K562 (cell line): Measurements from ENCODE around the gene TRIM62. TPM values are rescaled to one million over a fixed set of nuclear protein-coding genes. Genes with fewer than 3 reads are reported as not detected.

Experiments used
- CBX3 ChIP-seq, 2 experiments: IDR thresholded peaks; 1 replicate in 1 of 2; 2 replicates in 1 of 2; pipeline ENCODE4 v1.6.1; 2012; ENCODE audit warnings: inconsistent platforms in 2 of 2, low read length in 2 of 2, borderline replicate concordance in 1 of 2, control low read depth in 1 of 2
- HDAC3 ChIP-seq: fragments of 450-650 bp; IDR thresholded peaks from 2 replicates; pipeline ENCODE4 v1.6.1; 2018; ENCODE audit warnings: borderline replicate concordance, mild to moderate bottlenecking, moderate library complexity; ENCODE audit not compliant: partially characterized antibody
- MCM5 ChIP-seq: fragments of 450-650 bp; IDR thresholded peaks from 2 replicates; pipeline ENCODE4 v1.6.1; 2016; ENCODE audit warnings: low read depth
- MTA3 ChIP-seq: fragments of 450-650 bp; formaldehyde crosslinking; IDR thresholded peaks from 2 replicates; pipeline ENCODE4 v1.6.1; 2017; ENCODE audit warnings: mild to moderate bottlenecking, borderline replicate concordance
- RB1 ChIP-seq: fragments of 450-650 bp; IDR thresholded peaks from 2 replicates; pipeline ENCODE4 v1.6.1; 2017; ENCODE audit warnings: low read depth, mild to moderate bottlenecking
- SREBF2 ChIP-seq: sonication (generic); formaldehyde crosslinking; IDR thresholded peaks from 2 replicates; pipeline ENCODE4 v1.4.0; 2020; ENCODE audit warnings: mild to moderate bottlenecking, missing genetic modification reagents
- ZBTB17 ChIP-seq: fragments of 450-650 bp; formaldehyde crosslinking; IDR thresholded peaks from 2 replicates; pipeline ENCODE4 v1.4.0; 2020; ENCODE audit warnings: mild to moderate bottlenecking
- ZNF512 ChIP-seq: IDR thresholded peaks from 2 replicates; pipeline ENCODE4 v1.6.1; 2016; ENCODE audit warnings: missing genetic modification characterization, missing compliant biosample characterization
- ZNF609 ChIP-seq: sonication (generic); formaldehyde crosslinking; IDR thresholded peaks from 2 replicates; pipeline ENCODE4 v1.8.1; 2023; ENCODE audit warnings: missing genetic modification reagents, mild to moderate bottlenecking, borderline replicate concordance
- polyA plus RNA-seq, 8 experiments: library from polyadenylated mRNA; depleted of rRNA in 4 of 8; stranded (reverse) in 5 of 8; unstranded in 3 of 8; fragments of >200 nt; fragmentation: Nextera tagmentation in 2 of 8; fragmentation: Illumina TruSeq in 1 of 8; extraction: Ambion mirVana in 2 of 8; extraction: Trizol in 1 of 8; gene quantifications; 2 replicates each; pipeline versions ENCODE4 v1.2.1 to v1.2.3, GENCODE V29; 2011 to 2014; ENCODE audit warnings: inconsistent platforms in 1 of 8, missing spikeins in 1 of 8
- total RNA-seq, 7 experiments: library from RNA; depleted of rRNA in 6 of 7; stranded (reverse); fragments of >200 nt in 6 of 7; fragmentation: Illumina TruSeq in 2 of 7; extraction: Trizol in 2 of 7; gene quantifications; 2 replicates each; pipeline versions ENCODE4 v1.2.1 to v1.2.3, GENCODE V29; 2011 to 2021; ENCODE audit warnings: low replicate concordance in 1 of 7
- TF ChIP-seq, protein P1 (sequence below), 2 experiments: fragments of 450-650 bp; IDR thresholded peaks; 2 replicates each; pipeline ENCODE4 v1.6.1; 2016; ENCODE audit warnings: mild to moderate bottlenecking in 2 of 2, borderline replicate concordance in 1 of 2, low read depth in 1 of 2, moderate library complexity in 1 of 2

TRIM62 gene
- total and polyA plus RNA-seq, 9 of the 15 experiments (the other 6 are each of a cell fraction or from before 2014, with no cell fraction given): 0.18 to 2.3 (median 0.52) TPM

DNA sequence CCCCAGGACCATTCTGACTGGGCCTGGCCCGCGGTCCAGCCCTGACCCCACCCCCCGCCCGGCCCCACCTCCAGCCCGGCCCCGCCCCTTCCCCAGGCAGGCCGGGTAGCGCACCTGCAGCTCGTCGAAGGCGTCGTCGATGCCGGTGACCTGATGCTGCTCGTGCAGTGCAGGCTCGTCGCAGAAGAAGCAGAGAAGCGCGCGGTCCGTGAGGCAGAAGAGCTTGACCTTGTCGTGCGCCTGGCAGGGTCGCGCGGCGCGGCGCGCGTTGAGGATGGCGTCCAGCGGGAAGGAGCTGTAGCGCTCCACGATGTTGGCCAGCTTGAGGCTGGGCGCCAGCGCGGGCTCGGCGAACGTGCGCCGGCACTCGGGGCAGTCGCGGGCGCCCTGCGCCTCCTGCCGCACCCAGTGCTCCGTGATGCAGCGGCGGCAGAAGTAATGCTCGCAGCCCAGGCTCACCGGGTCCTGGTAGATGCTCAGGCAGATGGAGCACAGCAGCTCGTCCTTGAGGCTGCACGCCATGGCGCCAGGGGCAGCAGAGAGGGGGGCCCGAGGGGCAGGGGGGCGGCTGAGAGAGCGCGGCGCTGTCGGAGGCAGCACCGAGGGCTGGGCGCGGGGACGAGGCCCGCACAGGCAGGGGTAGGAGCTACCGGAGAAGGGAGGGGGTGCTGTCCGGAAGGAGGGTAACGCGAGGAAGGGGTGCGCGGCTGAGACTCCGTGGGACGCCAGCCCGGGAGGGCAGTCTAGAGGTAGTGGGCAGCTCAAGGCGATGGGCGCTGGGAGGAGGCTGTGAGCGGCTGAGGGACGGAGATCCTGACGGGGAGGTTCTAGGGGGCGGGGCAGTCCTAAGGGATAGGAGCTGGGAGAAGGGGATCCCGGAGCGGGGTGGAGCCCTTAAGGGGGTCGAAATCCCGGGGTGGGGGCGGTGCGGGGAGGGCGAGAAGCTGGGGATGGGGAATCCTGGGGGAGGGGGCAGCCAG lies 642 bp downstream of the TRIM62 start (continued):
- TF ChIP-seq, protein P1, sequence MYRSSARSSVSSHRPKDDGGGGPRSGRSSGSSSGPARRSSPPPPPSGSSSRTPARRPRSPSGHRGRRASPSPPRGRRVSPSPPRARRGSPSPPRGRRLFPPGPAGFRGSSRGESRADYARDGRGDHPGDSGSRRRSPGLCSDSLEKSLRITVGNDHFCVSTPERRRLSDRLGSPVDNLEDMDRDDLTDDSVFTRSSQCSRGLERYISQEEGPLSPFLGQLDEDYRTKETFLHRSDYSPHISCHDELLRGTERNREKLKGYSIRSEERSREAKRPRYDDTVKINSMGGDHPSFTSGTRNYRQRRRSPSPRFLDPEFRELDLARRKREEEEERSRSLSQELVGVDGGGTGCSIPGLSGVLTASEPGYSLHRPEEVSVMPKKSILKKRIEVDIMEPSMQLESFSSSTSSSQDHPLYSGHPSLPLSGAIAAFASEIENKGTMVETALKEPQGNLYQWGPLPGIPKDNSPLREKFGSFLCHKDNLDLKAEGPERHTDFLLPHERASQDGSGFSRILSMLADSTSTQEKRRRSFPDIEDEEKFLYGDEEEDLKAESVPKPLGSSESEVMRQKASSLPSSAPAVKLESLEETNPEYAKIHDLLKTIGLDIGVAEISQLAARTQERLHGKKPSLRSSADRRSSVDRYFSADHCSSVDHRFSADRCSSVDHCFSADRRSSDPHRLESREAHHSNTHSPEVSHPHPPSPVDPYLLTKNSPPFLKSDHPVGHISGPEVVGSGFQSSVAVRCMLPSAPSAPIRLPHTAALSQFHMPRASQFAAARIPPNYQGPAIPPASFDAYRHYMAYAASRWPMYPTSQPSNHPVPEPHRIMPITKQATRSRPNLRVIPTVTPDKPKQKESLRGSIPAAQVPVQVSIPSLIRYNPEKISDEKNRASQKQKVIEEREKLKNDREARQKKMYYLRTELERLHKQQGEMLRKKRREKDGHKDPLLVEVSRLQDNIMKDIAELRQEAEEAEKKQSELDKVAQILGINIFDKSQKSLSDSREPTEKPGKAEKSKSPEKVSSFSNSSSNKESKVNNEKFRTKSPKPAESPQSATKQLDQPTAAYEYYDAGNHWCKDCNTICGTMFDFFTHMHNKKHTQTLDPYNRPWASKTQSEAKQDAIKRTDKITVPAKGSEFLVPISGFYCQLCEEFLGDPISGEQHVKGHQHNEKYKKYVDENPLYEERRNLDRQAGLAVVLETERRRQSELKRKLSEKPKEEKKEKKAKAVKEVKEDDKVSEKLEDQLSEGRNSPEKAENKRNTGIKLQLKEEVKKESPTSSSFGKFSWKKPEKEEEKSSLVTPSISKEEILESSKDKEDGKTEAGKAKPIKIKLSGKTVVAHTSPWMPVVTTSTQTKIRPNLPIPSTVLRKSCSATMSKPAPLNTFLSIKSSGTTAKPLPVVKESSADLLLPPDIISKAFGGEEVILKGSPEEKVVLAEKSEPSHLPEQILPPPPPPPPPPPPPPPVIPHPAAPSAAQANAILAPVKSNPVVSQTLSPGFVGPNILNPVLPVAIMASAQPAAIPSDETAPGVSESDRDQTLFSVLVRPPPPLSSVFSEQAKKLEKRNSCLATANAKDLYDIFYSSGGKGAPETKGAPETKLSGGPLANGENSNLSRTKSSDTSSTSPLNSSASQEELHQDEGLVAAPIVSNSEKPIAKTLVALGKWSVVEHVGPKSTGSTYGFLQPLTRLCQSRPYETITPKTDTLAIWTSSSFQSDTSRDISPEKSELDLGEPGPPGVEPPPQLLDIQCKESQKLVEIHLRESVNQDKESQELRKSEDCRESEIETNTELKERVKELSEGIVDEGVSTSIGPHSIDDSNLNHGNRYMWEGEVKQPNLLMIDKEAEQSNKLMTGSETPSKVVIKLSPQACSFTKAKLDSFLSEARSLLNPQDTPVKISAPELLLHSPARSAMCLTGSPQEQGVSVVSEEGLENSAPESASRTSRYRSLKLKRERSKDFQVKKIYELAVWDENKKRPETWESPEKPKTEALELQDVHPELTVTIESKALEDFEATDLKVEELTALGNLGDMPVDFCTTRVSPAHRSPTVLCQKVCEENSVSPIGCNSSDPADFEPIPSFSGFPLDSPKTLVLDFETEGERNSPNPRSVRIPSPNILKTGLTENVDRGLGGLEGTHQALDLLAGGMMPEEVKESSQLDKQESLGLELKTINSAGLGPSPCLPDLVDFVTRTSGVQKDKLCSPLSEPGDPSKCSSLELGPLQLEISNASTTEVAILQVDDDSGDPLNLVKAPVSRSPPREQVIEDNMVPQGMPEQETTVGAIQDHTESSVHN (IDR thresholded peaks at IDR 0.05; ENCODE audit: borderline replicate concordance in 1 of 2, low read depth in 1 of 2): no peak
- 0 out of 2 replicates have a peak, but pooled peaks have one; percentile 25 for TF ChIP-seq ZBTB17
- no peak for TF ChIP-seq SREBF2 (CRISPR knock-in tag)
- no peak for TF ChIP-seq ZNF609 (CRISPR knock-in tag)
- 0 out of 2 replicates have a peak, but pooled peaks have one; percentile 17 for TF ChIP-seq RB1
- TF ChIP-seq HDAC3: no peak
- TF ChIP-seq MCM5: no peak
- TF ChIP-seq ZNF512 (tag): no peak
- TF ChIP-seq MTA3: 0 out of 2 replicates have a peak, but pooled peaks have one; percentile 39
- 0 out of 3 replicates have a peak, but pooled peaks of 1 of the 2 experiments have one; percentile 36 for TF ChIP-seq CBX3 (IDR thresholded peaks at IDR 0.05; ENCODE audit: borderline replicate concordance in 1 of 2, low read length in 2 of 2)
